Lung (tissue), 12 donors: ENCODE measurements around the gene APBB2. TPM values are rescaled to one million over a fixed set of nuclear protein-coding genes. Genes with fewer than 3 reads are reported as not detected.

Experiments
- ATAC-seq: fragments of 200-7000 bp; cut with Tn5 transposase; one replicate; pipeline ENCODE4 v1.9.1; 2020; ENCODE audit warnings: moderate number of reproducible peaks; ENCODE audit not compliant: insufficient read depth, low FRiP score
- DNase-seq, 3 donors: peaks; one replicate each; pipeline ENCODE4 v3.0.0-alpha.2; 2013 to 2017
- H3K27ac ChIP-seq, 2 donors: one replicate each; pipeline ENCODE4 v1.5.1; 2013; ENCODE audit warnings: mild to moderate bottlenecking in 2 of 2, moderate library complexity in 2 of 2, control low read depth in 1 of 2, inconsistent platforms in 1 of 2, low read depth in 1 of 2, low read length in 1 of 2
- H3K27me3 ChIP-seq, 3 donors: one replicate each; pipeline ENCODE4 v1.5.1; 2013; ENCODE audit warnings: low read length in 2 of 3; ENCODE audit not compliant: control insufficient read depth in 3 of 3, insufficient read depth in 3 of 3
- H3K36me3 ChIP-seq, 4 donors: one replicate each; pipeline ENCODE4 v1.5.1; 2013; ENCODE audit warnings: low read length in 4 of 4, mild to moderate bottlenecking in 1 of 4, moderate library complexity in 1 of 4; ENCODE audit not compliant: control insufficient read depth in 4 of 4, insufficient read depth in 4 of 4
- H3K4me1 ChIP-seq, 5 donors: one replicate each; pipeline ENCODE4 v1.5.1; 2013; ENCODE audit warnings: low read length in 5 of 5, mild to moderate bottlenecking in 2 of 5, moderate library complexity in 1 of 5; ENCODE audit not compliant: control insufficient read depth in 5 of 5, insufficient read depth in 5 of 5
- H3K4me3 ChIP-seq: one replicate; pipeline ENCODE4 v1.5.1; 2013; ENCODE audit warnings: mild to moderate bottlenecking, control low read depth, moderate library complexity
- H3K9ac ChIP-seq, 2 donors: one replicate each; pipeline ENCODE4 v1.5.1; 2013; ENCODE audit warnings: low read length in 2 of 2, control low read depth in 1 of 2; ENCODE audit not compliant: insufficient read depth in 1 of 2
- H3K9me3 ChIP-seq, 4 donors: one replicate each; pipeline ENCODE4 v1.5.1; 2013; ENCODE audit warnings: low read length in 3 of 4, mild to moderate bottlenecking in 1 of 4, moderate library complexity in 1 of 4; ENCODE audit not compliant: control insufficient read depth in 4 of 4, insufficient read depth in 3 of 4
- WGBS, 2 donors: extraction: QIAGEN DNeasy Blood & Tissue Kit; methylation state at CpG; one replicate each; pipeline ENCODE4 v1.1.7; 2013; 5-methylcytosine and 5-hydroxymethylcytosine counted together
- polyA plus RNA-seq, 2 donors: library from polyadenylated mRNA; stranded (reverse); fragments of 200-250 nt; gene quantifications; one replicate each; pipeline ENCODE4 v1.2.1, GENCODE V29; 2013
- total RNA-seq, 2 donors: library from RNA; depleted of rRNA in 1 of 2; stranded (reverse); fragments of >200 nt in 1 of 2; gene quantifications; one replicate each; pipeline ENCODE4 v1.2.1, GENCODE V29; 2014 to 2021
- TF ChIP-seq, protein P1 (sequence below): IDR thresholded peaks from 2 replicates; pipeline ENCODE4 v1.5.1; 2012; ENCODE audit warnings: mild to moderate bottlenecking; ENCODE audit errors: control extremely low read depth, extremely low read depth
- donor health status: control.
- donor health status: control.
- donor health status: Bipolar disorder and iron deficiency.
- donor health status: healthy.
- donor health status: DM: yes; HTN: yes; CAD: no.

Gene APBB2
- total and polyA plus RNA-seq, 4 donors: 13.3 to 99.0 (median 40.4) TPM

DNA sequence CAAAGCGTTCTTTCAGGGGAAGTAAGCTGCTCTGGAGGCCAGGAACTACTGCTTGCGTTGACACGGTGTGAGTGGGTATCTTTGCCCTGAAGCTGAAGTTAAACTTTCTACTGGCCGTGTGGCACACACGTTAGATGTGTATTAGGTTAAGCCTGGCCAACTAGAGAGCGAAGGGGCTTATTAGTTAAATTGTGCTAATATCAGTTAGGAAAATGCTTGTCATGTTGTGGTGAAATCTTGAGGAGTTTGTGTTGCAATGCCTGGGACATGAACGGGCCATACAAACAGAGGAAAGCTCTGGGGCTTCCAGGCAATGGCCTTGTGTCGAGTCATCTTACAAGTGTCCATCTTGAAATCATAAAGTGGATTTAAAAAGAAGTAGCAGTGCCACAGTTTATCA lies 402.0 kb downstream of the APBB2 start:
- no peak overlapping the region for H3K9ac ChIP-seq
- H3K36me3 ChIP-seq: peaks cover 9 to 18% (median 15%) of the 10 kb centered on the region in 4 donors
- DNase-seq (no peak), ATAC-seq (no peak)
- peaks cover 0 to 1% (median 0%) of the 10 kb centered on the region in 4 donors for H3K9me3 ChIP-seq
- TF ChIP-seq, protein P1, sequence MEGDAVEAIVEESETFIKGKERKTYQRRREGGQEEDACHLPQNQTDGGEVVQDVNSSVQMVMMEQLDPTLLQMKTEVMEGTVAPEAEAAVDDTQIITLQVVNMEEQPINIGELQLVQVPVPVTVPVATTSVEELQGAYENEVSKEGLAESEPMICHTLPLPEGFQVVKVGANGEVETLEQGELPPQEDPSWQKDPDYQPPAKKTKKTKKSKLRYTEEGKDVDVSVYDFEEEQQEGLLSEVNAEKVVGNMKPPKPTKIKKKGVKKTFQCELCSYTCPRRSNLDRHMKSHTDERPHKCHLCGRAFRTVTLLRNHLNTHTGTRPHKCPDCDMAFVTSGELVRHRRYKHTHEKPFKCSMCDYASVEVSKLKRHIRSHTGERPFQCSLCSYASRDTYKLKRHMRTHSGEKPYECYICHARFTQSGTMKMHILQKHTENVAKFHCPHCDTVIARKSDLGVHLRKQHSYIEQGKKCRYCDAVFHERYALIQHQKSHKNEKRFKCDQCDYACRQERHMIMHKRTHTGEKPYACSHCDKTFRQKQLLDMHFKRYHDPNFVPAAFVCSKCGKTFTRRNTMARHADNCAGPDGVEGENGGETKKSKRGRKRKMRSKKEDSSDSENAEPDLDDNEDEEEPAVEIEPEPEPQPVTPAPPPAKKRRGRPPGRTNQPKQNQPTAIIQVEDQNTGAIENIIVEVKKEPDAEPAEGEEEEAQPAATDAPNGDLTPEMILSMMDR: no peak
- H3K4me3 ChIP-seq: no peak overlapping the region
- H3K27ac ChIP-seq: peak overlapping the region in 1 of 2 donors; percentile 57
- WGBS, 2 donors: 36 to 61% methylated on average over 8 of the region's 8 CpGs
- H3K27me3 ChIP-seq: no peaks in the 10 kb centered on the region
- H3K4me1 ChIP-seq: peaks cover 0 to 3% (median 0%) of the 10 kb centered on the region in 5 donors

DNA sequence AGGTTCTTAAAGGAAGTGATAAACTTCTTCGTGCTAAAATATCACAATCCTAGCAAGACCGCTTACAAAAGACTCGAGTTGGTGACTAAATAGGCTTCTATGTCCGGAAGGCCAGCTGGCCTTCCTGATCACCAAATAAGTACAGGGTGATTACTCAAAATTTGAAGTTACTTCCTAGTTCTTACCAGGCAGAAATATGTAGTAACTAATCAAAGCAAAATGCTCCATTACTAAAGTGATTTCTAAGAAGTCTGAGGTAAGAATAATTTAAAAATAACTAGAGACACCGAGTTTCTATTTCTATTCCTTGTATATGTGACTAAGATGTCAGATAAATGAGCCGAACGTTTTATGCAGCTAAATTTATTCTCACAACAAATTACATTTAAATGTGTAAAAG lies 402.4 kb downstream of the APBB2 start:
- peaks cover 9 to 18% (median 15%) of the 10 kb centered on the region in 4 donors for H3K36me3 ChIP-seq
- WGBS, 2 donors: 34 to 52% methylated on average over 7 of the region's 7 CpGs
- H3K9me3 ChIP-seq: peaks cover 0 to 1% (median 0%) of the 10 kb centered on the region in 4 donors
- no peak for DNase-seq
- H3K27me3 ChIP-seq: no peaks in the 10 kb centered on the region
- H3K4me1 ChIP-seq: peaks cover 0 to 3% (median 0%) of the 10 kb centered on the region in 5 donors
- no peak overlapping the region for H3K27ac ChIP-seq
- H3K4me3 ChIP-seq: no peak overlapping the region
- TF ChIP-seq, protein P1: no peak
- H3K9ac ChIP-seq: no peak overlapping the region
- peak; percentile 79 for ATAC-seq

DNA sequence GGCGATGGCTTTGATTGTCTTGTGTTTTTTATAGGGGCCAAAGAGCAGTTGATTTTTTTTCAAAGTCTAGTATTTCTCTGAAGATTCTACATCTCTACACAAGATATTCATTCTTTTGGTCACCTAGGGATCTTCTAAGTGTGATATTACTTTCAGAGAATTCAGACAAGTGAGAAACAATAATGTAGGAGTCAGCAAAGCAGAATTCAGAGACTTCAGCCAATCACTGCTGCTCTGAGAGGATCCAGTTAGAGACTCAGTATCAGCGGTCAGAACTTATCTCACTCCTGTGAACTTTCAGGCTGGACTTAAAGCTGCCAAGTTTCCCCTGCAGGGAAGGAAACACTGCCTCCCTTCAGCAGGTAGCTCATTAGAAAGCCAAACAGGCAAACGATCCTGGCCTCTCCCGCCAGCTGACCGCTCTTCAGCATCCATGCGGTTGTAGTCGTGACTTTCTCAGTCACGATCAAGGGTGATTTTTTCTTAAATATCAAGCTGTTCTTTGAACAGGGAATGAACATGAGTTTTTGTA lies 405.4 kb downstream of the APBB2 start:
- DNase-seq: no peak
- no peaks in the 10 kb centered on the region for H3K27me3 ChIP-seq
- peaks cover 0 to 3% (median 0%) of the 10 kb centered on the region in 5 donors for H3K4me1 ChIP-seq
- ATAC-seq: no peak
- H3K4me3 ChIP-seq: no peak overlapping the region
- no peak overlapping the region for H3K9ac ChIP-seq
- whole genome bisulfite sequencing, 2 donors: 90% methylated on average over 8 of the region's 8 CpGs
- H3K36me3 ChIP-seq: peaks cover 2 to 4% (median 3%) of the 10 kb centered on the region in 4 donors
- no peak overlapping the region for H3K27ac ChIP-seq
- TF ChIP-seq, protein P1: no peak
- H3K9me3 ChIP-seq: peaks cover 0 to 1% (median 0%) of the 10 kb centered on the region in 4 donors

DNA sequence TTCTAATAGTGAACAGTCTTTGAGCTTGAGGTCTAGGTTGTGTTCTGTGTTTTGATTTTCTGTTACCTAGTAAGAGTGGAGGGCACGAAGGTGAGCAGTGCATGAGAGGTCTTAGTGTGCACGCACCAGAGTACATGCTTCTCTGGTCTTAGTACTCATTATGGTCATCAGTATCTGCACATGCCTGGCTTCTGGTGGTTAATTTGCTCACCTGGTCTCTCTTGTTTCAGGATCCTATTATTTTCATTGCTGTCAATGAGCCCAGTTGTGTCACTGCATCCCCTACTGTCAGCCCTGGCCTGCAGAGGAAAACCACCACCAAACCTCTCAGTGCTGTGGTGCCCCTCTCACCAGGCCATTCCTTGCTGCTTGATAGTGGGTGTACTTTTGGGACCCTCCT lies 409.7 kb downstream of the APBB2 start:
- DNase-seq (no peak), ATAC-seq (no peak)
- no peak overlapping the region for H3K9ac ChIP-seq
- H3K27me3 ChIP-seq: peaks cover 0 to 3% (median 0%) of the 10 kb centered on the region in 3 donors
- H3K4me1 ChIP-seq: no peaks in the 10 kb centered on the region
- H3K9me3 ChIP-seq: peaks cover 0 to 1% (median 0%) of the 10 kb centered on the region in 4 donors
- 92 to 95% methylated on average over 2 of the region's 2 CpGs for WGBS, 2 donors
- H3K4me3 ChIP-seq: no peak overlapping the region
- TF ChIP-seq, protein P1: no peak
- no peaks in the 10 kb centered on the region for H3K36me3 ChIP-seq
- no peak overlapping the region for H3K27ac ChIP-seq
